COR-L47 (cell line): Measurements from ENCODE around the gene OR2A5.
"Not testable (repeated sequence)": the region's sequence is repeated elsewhere in the genome, so short reads cannot be mapped to it uniquely, and the experiment has no call there.

ENCODE experiments used
- DNase-seq: peaks from one replicate; lab custom pipeline; 2025; lab: John Stamatoyannopoulos, UW

OR2A5 gene

GRCh38 chr7:144032985-144033709 is 15.6 kb upstream of the OR2A5 start:
- no peak for DNase-seq

GRCh38 chr7:144035385-144035784 is 13.4 kb upstream of the OR2A5 start:
- DNase-seq = no peak

DNA sequence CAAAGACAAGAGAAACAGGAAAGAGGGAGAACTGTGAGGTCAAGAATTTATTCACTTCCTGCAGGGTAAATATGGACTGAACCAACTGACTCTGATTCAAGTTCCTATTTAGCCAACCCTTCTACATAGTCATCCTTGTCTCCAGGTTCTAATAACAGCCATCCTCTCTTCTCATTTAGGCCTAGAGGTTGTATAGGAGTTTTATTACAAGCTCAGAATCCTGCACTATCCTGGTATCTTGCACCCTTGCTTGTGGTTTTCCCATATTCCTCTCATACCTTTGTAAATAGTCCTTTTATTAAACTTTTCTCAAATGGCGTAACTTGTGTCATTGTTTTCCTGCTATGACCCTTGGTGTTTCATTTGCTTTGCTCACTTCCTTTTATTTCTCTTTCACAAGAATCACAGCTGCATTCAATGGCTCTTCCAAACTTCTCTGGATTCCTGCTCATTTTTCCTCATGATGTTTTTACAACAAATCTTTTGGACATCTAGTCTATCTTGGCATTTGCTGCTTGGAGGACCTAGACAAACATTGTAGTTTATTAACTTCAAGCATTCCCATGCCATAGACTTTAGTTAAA is 12.4 kb upstream of the OR2A5 start:
- no peak for DNase-seq

DNA sequence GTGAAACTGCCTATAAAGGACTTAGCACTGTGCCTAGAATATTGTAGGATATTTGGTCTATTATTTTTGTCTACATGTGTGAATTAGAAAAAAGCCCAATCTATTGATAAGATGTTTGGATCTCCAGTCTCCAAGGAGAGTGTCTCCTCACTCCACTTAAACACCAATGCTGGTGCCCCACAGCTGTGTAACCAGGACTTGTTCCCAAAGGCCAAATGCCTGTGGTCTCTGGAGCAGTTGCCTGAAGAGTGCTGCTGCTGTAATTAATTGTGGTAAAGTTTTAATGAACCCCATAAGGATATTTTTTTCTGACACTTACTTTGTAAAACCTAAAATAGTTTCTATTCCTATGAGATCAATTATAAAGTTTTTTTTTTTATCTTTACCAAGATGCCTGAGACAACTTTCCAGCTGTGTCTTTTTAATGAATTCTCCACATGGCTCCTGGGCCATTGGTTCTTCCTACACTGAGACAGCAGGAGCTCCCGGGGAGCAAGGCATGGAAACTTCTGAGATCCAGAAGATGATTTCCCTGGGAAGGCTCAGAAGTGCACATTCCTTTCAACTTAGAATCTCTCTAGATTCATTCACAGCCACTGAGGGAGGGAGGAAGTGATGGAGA is 11.2 kb upstream of the OR2A5 start:
- no peak for DNase-seq

GRCh38 chr7:144038887-144039286 is 9.9 kb upstream of the OR2A5 start:
- no peak for DNase-seq

- DNase-seq = no peak
Observed at GRCh38 chr7:144049491-144049890, 743 bp downstream of the OR2A5 start.

- no peak for DNase-seq
Observed at GRCh38 chr7:144050093-144050492, 1.3 kb downstream of the OR2A5 start.

GRCh38 chr7:144050884-144051283 is 2.1 kb downstream of the OR2A5 start:
- not testable (repeated sequence) for DNase-seq

DNA sequence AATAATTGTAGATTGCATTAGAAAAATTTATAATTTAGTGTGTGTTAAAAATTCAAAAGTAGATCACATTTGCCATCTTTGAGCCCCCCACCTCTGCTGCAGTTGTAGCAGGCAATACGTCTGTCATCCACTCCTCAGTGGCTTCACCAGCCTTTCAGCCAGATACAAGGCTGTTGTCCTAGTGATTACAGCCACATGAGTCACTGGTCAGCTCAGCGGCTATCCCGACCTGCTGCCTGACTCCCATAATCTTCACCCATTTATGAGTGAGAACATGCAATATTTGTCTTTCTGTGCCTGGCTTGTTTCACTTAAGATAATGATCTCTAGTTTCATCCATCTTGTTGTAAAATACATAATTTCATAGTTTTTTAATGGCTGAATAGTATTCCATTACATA is 9.2 kb downstream of the OR2A5 start:
- no peak for DNase-seq

GRCh38 chr7:144063710-144064109 is 15.0 kb downstream of the OR2A5 start:
- DNase-seq = no peak

DNA sequence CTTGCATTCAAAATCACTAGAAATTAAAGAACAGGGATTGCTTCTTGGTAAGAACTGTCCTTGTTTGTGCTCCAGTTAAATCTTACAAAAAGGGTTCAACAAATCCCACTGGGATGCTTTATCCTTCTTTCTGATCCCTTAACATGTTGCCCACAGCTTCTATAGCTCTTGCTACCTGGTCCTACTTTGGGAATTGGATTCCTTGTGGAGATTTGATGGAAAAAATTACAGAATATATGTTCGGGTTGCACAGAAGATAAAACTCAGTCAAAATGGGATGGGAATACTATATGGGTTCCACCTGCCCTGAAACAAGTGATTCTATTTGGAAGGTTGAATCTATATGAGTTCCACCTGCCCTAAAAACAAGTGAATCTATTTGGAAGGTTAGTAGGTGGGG is 20.8 kb downstream of the OR2A5 start, which contains the start of gene OR2A25:
Gene OR2A25, plus strand, starts transcription at position 301 of the 400 bp plus-strand sequence. CDS start 4,409 bp downstream, outside the sequence.
- DNase-seq = no peak

DNA sequence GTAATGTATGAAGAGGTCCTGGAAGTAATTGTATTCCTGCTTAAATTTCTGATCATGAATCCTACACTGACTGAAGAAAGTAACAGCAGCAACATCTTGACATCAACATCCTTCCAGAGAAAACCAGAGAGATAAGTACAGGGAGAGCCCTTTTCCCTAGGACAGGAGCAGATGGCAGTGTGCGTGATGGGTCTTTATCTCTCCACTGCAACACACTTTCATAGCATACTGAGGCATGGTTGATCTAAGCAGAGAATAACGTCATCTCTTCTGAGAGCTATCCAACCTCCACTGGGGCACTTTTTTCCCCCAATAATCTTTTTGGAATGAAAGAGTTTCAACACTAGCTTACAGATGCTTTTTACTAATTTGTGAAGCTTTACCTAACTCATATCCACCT is 21.2 kb downstream of the OR2A5 start:
- no peak for DNase-seq

DNA sequence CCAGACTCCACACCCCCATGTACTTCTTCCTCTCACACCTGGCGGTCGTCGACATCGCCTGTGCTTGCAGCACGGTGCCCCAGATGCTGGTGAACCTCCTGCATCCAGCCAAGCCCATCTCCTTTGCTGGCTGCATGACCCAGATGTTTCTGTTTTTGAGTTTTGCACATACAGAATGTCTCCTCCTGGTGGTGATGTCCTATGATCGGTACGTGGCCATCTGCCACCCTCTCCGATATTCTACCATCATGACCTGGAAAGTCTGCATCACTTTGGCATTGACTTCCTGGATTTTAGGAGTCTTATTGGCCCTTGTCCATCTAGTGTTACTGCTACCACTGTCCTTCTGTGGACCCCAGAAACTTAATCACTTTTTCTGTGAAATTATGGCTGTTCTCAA is 25.6 kb downstream of the OR2A5 start:
- DNase-seq = no peak

DNA sequence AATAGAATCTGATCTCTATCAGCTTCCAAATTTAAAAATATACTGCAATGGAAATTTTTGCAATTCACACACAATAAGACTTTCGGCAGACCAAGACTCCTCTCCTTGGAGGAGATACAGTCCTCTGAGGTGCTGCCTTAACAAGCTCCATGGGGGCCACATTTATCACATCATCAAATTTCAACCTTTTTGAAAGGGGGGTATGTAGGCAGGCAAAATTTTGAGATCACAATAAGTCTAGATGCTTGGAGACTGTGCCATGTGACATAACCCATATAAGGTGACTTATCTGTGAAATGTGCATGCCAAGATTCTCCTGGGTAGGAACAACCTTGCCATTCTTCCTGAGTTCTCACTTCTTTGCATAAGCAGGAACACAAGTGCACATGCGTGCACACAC is 37.2 kb downstream of the OR2A5 start, which contains the start of gene OR2A12:
Gene OR2A12, plus strand, starts transcription at position 301 of the 400 bp plus-strand sequence. CDS start 8,830 bp downstream, outside the sequence.
- DNase-seq = no peak

DNA sequence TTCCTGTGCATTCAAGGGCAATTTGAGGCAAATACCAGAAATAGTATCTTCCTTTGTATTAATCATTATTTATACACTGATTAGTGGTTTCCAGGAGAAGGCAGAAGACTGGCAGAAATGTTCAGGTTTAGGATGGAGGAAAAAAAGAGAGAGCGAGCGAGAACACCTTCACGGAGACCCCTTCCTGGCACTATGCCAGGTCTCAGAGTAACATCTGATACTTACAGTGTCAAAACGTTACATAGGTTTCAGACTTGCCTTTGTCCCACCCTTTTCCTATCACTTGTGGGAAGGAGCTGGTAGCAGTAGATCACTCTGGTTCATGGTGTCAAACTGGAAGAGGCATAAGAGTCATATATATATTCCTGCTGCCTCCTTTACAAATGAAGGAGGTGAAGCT is 38.0 kb downstream of the OR2A5 start:
- no peak for DNase-seq

DNA sequence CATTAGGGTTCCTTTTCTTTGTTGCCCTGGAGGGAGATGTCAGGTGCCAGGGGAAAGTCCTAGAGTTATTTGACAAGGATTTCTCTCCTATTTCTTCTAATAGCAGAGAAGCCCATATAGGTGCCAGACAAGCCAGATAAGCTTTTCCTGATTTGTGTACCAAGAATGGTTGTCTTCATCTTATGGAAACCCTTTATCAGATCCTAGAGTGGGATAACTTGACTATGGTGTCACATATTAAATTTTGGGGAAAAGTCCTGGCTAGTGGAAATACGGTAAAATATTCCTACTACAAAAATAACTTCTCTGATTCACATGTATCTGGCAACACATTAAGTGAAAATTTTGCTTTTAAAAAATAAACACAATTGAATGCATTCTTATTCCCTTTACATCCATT is 38.5 kb downstream of the OR2A5 start:
- DNase-seq = no peak

GRCh38 chr7:144090667-144091066 is 41.9 kb downstream of the OR2A5 start:
- no peak for DNase-seq

GRCh38 chr7:144098776-144099175 is 50.0 kb downstream of the OR2A5 start:
- no peak for DNase-seq

- DNase-seq = no peak
Observed at GRCh38 chr7:144100607-144101006, 51.9 kb downstream of the OR2A5 start.

DNA sequence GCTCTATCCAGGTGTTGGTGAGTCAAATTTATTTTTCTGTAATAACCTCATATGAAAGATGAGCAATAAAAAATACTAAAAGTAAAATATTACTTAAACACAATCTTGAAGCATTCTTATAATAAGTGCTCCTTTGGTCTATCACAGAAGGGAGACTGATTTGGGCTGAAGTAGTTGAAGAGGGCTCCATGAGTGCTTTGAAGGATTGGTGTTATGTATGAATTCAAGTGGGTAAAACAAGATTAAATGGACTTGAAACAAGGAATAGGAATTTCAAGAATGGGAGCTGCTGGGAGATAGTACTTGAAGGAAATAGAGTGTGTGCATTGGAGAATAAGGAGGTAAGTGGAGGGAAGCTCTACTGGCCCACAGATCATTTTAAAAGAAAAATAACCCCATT is 53.3 kb downstream of the OR2A5 start:
- DNase-seq = no peak

- no peak for DNase-seq
Observed at GRCh38 chr7:144105211-144105610, 56.5 kb downstream of the OR2A5 start.
